Stimulated activated CD4-positive, alpha-beta T cell treated with anti-CD3 and anti-CD28 coated beads, Interleukin-1b, Interleukin-23, amount 100 ng/mL, for 24 hours (primary cell): ENCODE results near the gene RANBP1.
"Not testable (repeated sequence)": the region's sequence is repeated elsewhere in the genome, so short reads cannot be mapped to it uniquely, and the experiment has no call there.

Source experiments
- DNase-seq, 4 experiments: peaks; one replicate each; pipeline ENCODE4 v3.0.0-alpha.2; 2020; ENCODE audit warnings: low read depth in 4 of 4, low spot score in 1 of 4

RANBP1 gene

DNA sequence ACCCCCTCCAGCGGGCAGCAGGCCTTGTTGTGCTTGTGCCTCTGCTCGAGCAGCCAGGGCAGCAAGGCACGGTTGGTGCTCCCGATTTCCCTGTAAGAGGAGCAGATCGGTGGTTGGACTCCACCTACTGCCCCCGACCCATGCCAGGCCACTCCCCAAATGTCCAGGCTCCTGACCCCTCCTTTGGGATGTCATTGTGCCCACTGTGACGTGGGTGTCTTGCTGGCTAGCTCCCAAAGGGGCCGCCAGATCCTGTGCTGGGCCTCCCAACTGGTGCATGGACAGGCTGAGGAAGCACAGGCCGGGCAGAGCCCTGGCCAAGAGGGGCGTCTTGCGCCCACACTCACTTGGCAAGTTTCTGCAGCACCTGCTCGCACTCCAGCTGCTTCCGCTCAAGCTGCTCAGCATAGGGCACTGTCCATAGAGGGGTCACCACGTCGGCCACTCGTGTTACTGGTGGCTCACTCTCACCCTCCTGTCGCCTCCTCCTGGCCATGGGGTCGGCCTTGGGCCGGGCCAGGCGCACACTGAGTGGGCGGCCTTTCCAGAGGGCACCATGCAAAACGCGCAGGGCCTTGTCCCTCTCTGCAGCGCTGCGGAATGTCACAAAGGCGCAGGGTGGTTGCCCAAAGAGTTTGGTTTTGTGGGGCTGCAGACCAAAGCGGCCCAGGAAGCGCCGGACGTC lies at the start of gene RANBP1:
TSS of gene RANBP1 (plus strand) at position 414 of the 685 bp plus-strand sequence. CDS start at position 495, 81 bp downstream.
- DNase-seq: no peak

DNA sequence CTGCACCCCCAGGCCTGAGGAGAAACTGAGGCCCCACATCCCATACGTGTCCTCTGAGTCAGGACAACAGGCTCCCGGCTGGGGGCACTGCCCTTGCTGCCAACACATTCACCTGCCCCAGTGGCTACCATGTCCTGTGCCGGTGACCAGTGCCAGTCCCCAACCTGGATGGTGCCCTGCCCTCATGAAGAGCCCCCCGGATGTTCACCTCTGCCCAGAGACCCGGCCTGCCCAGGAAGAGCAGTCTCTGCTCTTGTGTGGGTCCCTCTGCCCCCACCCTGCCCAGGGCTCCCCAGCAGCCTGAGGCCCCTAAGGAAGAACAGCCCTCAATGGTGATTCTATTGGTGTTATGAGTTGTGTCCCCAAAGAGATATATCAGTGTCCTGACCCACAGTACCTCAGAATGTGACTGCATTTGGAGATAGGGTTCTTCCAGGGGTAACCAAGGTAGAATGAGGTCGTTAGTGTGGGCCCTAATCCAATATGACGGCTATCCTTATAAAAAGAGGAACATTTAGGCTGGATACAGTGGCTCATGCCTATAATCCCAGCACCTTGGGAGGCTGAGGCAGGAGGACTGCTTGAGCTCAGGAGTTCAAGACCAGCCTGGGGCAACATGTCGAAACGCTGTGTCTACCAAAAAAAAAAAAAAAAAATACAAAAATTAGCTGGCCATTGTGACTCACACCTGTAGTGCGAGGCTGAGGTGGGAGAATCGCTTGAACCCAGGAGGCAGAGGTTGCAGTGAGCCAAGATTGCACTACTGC lies 49.1 kb upstream of the RANBP1 start:
- no peak for DNase-seq

DNA sequence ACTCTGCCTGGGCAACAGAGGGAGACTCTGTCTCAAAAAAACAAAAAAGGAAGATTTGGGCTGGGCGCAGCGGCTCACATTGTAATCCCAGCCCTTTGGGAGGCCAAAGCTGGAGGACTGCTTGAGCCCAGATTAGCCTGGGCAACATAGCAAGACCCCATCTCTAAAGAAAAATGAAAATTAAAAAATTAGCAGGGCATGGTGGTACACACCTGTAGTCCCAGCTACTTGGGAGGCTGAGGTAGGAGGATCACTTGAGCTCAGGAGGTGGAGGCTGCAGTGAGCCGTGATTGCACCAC lies 48.6 kb upstream of the RANBP1 start:
- not testable (repeated sequence) for DNase-seq

- DNase-seq: no peak
Observed at GRCh38 chr22:20068640-20069039, 47.3 kb upstream of the RANBP1 start.

DNA sequence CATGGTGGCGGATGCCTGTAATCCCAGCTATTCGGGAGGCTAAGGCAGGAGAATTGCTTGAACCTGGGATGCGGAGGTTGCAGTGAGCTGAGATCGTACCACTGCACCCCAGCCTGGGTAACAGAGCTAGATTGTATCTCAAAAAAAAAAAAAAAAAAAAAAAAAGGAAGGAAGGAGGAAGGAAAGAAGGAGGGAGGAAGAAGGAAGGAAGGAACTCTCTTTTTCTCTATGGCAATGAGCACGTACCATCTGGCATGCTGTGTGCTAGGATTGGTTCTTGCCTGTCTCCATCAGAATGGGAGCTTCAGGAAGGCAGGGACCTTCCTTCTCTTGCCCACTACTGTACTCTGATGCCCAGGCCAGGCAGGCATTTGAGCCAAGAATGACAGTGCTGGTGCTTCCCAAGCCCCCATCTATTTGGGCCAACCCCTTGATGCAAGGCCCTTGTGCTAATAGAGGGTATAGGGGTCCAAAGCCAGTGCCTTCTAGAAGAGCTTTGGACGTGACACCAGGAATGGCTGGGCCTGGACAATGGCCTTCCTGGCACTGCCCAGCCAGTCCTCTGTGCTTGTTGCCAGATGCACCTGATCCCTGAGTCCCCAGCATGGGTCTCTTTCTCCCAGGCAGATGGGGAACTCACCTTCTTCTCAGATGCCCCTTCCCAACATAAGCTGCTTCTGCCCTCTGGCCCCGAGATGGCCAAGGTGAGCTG lies 46.4 kb upstream of the RANBP1 start:
- no peak for DNase-seq

DNA sequence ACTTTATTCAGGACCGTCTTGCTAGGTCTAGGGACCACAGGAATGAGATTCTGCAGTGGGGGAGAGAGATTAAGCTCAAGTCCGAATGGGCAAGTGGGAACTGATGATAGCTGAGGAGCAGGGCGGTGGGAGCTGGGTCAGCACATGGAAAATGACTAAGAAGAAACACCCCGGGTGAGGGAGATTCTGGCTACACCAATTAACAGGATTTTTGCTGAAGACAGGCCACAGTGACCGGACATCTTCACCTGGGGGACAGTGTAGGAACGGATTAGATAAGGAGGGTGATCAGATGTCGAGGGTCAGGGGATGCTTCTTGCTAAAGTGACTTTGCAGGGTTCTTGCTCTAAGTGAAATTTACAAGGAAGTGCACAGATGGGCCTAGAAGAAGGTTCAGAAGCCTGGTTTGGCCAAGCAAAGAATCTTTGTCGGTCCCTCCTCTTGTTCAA lies 44.4 kb upstream of the RANBP1 start:
- DNase-seq: no peak

DNA sequence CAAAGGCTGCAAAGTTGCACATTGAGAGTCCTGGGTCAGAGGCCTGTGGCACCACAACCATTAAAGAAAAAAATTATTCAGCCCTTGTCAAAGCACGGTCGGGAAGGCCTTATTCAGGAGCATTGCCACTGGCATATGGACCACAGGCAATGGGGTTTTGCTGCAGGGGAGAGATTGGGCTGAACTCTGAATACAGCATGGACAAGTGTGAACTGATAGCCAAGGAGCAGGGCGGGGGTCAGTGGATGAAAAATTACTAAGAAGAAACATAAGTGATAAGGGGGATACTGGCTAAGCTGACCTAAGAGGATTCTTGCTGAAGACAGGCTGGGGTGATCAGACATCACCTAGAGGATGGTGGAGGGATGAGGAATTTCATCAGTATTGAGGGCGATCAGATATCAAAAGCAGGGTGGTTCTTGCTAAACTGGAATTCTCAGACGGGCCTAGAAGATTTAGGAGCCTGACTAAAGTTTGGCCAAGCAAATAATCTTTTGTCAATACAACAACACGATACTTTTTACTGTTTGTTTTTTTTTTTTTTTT lies 39.2 kb upstream of the RANBP1 start:
- DNase-seq: no peak

GRCh38 chr22:20079745-20080444 lies 36.0 kb upstream of the RANBP1 start, which contains the start of gene DGCR8:
Gene DGCR8 (plus strand): TSS chr22:20080241. CDS start chr22:20085964, 5,723 bp downstream.
- peak; percentile 20 to 54 (median 46) for DNase-seq

DNA sequence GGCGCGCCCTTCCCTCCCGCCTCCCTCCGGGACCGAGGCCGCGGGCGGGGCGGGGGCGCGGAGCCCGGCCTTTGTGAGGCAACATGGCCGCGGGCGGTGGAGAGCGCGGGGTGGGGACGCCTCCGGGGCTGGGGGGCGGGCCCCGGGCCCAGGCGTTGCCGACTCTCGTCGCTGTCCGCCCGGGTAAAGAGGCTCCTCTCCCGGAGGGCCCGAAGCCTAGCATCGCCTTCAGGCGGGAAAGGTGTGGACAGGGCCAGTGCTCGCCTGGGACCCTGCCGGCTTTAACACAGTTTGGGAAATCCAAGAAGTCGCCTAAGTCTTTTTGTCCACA lies 35.5 kb upstream of the RANBP1 start:
- peak; percentile 39 to 73 (median 53) for DNase-seq

- DNase-seq: no peak
Observed at GRCh38 chr22:20080776-20081654, 34.9 kb upstream of the RANBP1 start.

- no peak for DNase-seq
Observed at GRCh38 chr22:20083157-20083890, 32.6 kb upstream of the RANBP1 start.

DNA sequence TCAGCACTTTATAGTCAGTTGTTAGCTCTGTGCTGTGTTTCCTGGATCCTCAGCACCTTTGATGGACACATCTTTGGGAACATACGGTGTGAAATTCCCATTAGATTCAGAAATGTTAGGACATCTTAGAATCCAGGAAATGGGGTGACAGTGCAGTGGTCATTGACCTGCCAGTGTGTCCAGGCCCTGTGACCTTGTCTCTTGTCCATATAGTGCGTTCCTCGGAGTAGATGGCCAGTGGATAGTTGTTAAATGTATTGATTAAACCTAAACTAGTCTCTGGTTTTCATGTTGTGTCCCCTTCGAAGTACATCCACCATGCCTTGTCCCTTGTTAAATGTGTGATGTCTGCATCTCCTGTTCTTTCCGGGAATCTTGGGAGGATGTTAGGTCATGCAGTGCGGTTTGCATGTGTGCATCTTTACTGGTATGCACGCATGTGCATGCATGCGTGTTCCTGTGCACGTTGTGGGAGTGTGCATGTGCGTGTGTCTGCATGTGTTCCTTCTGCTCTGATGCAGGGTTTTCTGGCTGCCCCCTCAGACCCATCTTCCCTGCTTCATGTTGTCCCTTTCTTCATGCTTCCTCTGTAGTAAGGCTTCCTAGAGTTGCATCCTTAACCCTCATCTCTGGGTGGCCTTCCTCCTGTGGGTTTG lies 31.9 kb upstream of the RANBP1 start:
- no peak for DNase-seq

DNA sequence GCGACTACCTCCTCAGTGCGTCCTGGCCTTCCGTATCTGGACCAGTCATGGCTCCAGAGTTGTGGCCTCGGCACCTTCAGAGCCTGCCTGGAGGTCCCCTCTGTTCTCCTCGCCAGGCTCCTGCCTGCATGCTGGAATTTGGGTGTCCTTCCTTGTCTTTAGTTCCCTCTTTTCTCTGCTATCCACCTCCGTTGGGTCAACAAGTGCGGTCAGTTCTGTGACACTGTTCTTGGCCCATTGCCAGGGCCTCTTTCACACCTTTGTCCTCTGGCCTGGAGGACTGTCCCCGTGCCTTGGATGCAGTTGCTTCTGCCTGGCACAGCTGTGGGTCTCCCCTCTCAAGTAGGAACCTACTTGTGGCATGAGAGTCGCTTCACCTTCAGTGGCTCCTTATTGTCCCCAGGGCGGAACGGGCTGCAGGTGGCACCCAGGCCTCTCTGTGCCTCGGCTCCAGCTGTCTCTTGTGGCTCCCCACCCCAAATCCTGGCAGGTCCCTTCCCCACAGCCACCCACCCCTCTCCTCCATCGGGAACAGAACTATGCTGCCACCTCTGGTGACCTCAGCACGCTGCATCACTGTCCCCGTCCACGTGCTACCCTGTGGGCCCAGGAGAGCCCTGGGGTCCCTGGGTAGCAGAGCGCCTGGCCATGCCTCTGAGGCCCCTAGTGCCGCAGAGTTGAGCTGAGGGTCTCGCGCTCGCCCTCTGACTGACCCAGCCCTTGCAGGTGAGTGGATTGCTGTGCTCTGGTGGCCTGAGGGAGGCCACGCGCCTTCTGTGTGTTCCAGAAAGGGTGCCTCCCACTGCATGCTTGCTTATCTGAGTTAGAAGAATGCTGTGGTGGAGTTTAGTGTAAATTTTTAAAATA lies 31.1 kb upstream of the RANBP1 start:
- no peak for DNase-seq

DNA sequence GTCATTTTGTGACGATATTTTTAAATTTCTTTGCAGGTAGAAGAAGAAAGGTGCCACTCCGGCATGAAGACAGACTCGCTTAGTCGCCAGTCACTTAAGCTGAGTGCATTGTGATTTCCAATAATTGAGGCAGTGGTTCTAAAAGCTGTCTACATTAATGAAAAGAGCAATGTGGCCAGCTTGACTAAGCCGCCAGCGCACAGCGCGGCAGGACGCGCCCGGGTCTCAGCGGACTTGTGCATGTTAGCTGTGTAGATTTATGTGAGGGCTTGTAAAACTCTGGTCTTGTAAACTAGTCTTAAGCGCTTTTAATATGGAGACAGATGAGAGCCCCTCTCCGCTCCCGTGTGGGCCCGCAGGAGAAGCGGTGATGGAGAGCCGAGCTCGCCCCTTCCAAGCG lies 30.3 kb upstream of the RANBP1 start:
- no peak for DNase-seq

DNA sequence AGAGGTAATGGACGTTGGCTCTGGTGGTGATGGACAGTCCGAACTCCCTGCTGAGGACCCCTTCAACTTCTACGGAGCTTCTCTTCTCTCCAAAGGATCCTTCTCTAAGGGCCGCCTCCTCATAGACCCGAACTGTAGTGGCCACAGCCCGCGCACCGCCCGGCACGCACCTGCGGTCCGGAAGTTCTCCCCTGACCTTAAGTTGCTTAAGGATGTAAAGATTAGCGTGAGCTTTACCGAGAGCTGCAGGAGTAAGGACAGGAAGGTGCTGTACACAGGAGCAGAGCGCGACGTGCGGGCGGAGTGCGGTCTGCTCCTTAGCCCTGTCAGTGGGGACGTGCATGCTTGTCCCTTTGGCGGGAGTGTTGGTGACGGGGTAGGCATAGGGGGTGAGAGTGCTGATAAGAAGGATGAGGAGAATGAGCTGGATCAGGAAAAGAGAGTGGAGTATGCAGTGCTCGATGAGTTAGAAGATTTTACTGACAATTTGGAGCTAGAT lies 29.8 kb upstream of the RANBP1 start:
- DNase-seq: no peak

GRCh38 chr22:20086763-20087162 lies 29.1 kb upstream of the RANBP1 start:
- no peak for DNase-seq

GRCh38 chr22:20087319-20088262 lies 28.3 kb upstream of the RANBP1 start:
- no peak for DNase-seq
